Hepatic stellate cell (primary cell): ENCODE measurements around the gene FAM111A.
A peak's percentile ranks its signal among the peaks of the same experiment; 100 is the strongest.

Experiments used
- DNase-seq: peaks from one replicate; pipeline ENCODE4 v3.0.0; 2011; ENCODE audit warnings: low spot score

The FAM111A gene

GRCh38 chr11:59141673-59142460, 789 bp upstream of the FAM111A start:
- peak; percentile 63 for DNase-seq

- no peak for DNase-seq
Observed at GRCh38 chr11:59144096-59144495, 1.4 kb downstream of the FAM111A start.

DNA sequence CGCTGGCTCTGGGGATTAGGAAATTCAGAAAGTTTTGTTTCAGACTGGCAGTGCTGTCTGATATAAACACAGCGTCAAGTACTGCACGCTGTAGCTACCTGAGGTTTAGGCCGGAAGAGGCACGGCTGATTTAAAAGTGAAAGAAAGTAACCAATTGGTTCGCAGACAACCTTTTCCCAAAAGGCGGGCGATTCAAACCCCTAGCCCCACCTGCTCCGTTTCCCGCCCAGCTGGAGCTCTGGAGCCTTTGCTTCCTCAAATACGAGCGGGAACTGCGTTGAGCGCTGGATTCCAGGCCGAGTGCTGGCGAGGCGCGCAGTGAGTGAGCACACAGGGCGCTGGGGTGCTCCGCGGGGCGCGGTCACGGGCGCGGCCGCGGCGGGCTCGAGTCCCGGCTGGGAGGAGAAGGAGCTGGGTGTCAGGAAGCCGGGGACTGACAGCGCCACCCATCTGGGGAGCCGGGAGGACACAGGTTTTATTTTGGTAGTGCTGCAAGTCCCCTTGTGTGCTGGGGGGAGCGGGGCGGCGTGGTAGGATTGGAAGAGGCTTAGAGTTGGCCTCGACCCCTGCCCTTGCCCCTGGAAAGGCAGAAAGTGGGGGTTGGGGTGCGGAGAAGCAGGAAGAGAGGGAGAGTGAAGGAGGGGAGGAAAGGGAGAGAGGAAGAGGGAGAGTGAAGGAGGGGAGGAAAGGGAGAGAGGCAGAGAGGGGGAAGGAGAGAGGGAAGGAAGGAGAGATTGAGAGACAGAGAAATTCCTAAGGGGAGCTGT, 2.1 kb downstream of the FAM111A start:
- peak; percentile 84 for DNase-seq

DNA sequence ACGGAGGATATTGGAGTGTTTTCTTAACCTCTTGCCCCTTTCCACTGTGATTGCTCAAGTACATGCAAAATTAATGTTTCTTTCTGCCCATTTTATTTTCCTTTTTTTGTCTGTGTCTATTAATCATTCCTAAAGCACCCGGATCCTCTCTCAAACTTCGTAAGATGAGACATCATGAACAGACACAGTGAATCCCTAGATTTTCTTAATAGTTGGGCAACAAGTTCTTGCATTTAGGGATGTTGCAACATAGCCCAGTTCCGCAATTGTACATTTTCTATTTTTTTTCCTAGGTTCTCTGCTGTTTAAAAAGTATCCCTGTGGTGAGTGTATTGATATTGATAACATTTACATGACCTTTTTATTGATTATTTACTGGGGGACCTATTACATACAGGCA, 2.9 kb downstream of the FAM111A start:
- DNase-seq: peak; percentile 29

- DNase-seq: no peak
Observed at GRCh38 chr11:59151761-59152160, 9.1 kb downstream of the FAM111A start.

- no peak for DNase-seq
Observed at GRCh38 chr11:59152312-59152951, 9.8 kb downstream of the FAM111A start.

GRCh38 chr11:59154610-59155009, 12.0 kb downstream of the FAM111A start:
- no peak for DNase-seq

GRCh38 chr11:59157433-59157832, 14.8 kb downstream of the FAM111A start:
- no peak for DNase-seq

DNA sequence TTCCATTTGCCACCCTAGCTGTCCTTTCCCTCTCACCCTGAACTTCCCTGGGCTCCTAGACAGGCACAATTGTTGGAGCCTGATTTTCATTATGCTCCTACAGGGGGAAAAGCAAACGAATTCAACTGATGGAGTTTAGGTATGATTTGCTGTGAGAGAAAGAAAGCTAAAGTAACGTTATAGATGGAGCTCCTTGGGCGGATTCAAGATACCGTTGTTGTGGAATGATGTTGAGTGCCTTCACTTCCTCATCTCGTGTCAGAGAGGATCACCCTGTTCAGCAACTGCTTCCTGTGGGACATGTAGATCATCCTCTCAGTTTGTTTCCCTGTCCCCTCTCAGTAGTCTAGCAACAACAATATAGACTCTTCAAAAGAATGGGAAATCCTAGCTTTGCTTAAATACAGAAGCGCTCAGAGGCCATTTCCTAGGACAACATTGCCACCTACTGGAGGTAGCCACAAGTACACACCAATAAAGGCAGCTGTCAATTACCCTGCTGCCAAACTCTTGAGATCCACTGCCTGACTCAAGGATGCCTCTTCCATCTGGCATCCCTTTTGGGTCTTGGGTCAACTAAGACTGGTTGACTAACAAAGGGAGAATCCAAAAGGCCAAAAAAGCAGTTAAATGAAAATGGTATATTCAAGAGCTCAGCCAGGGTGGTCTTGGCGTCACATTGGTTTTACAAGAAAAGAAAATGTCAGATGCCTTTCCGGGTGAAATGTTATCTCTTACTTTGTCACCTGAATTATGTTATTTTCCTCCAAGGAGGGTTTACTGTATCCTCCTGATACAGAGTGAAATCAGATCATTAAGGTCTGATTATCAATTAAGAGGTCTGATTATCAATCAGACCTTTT, 15.8 kb downstream of the FAM111A start:
- peak; percentile 56 for DNase-seq

DNA sequence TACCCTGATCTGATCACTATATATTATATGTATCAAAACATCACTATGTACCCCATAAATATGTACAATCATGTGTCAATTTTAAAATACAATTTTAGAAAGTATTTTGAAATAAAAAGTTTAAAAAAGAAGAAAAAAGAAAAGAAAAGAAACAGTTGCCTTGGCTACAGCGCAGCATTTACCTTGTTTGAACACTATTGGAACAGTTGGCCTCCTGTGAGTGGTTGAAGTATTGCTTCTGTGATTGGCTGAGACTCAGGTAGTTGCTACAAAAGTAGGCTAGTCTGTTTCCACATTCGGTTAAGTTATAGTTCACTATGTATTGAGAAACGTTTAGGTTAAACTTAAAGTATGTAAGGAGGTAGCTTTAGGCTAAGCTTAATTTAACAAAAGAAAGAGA, 21.4 kb downstream of the FAM111A start:
- DNase-seq: no peak

DNA sequence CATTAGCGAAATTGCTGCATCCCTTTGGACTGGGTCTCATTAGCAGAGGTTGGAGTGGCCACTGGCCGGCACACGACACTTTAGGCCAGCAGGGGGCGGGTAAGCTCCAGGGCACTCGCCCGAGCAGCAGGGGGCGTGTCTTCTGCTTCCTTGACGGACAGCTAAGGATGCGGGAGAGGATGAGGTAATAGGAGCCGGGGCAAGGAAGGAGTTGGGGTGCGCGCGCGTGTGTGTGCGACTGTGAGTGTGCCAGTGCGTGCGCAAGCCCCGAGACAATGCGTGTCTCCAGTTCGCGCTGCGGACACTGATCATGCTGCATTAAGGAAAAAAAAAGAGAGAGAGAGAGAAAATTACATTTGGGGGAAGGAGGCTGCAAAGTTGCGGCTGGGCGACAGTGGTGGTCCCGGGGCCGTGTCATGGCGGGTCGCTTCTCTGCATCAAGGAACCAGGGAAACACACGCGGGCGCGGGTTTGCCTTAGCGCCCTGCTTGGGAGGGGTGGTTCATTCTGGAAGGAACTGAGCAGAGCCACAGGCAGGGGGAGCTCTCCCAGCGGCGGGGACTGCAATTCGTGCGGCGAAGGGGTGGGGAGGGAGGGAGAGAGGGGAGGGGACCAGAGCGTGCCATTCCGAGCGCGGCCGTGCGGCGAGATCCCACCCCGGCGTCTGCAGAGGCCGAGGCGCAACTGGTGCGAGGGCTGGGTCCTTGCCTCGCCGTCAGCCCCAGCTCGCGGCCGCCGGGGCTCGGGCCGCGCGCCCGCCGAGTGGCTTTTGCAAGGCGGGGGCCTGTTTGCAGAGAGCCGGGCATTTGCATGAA, 29.1 kb downstream of the FAM111A start, which contains the start of gene DTX4:
Gene DTX4 (plus strand): TSS at position 625 of the 815 bp plus-strand sequence. CDS start 464 bp downstream, outside the sequence.
- DNase-seq: peak; percentile 87

- DNase-seq: no peak
Observed at GRCh38 chr11:59172345-59173079, 29.9 kb downstream of the FAM111A start.

GRCh38 chr11:59173080-59173963, 30.7 kb downstream of the FAM111A start:
- peak; percentile 40 for DNase-seq

- no peak for DNase-seq
Observed at GRCh38 chr11:59173964-59174663, 31.5 kb downstream of the FAM111A start.

DNA sequence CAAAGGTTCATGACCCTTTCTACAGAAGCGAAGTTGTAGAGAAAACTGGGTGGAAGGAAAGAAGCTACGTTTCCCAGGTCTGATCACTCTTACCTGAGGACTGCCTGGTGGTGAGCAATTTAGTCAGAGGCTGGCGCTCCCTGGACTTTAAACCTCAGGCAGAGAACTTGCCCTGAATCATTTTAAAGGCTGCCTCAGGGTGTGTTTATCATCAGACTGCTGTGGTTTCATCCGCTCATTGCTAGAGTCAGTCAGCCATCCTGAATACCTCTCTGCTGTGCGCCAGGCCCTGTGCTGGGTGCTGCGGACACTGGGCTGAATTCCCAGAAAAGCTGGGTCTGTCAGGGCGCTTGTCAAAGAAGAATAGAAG, 32.0 kb downstream of the FAM111A start:
- no peak for DNase-seq

DNA sequence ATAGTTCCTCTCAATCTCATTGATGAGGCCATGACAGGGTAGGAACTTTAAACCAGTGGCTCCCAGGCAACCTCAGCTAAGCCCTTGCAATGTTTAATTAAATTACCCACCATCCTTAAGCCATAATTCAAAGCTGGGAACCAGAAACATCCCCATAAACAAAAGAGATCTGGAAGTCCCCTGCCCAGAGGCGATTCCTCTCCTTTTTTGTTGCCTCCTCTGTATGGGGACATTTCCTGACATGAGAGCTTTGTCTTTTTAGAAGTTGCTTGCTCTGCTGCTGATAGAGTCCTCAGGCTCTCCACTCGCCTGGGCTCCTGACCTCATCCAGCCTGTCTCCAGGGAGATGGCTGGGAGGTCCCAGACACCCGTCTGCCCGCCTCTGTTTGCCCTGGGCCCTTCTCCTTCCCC, 32.4 kb downstream of the FAM111A start:
- DNase-seq: no peak

- no peak for DNase-seq
Observed at GRCh38 chr11:59176330-59176729, 33.7 kb downstream of the FAM111A start.

DNA sequence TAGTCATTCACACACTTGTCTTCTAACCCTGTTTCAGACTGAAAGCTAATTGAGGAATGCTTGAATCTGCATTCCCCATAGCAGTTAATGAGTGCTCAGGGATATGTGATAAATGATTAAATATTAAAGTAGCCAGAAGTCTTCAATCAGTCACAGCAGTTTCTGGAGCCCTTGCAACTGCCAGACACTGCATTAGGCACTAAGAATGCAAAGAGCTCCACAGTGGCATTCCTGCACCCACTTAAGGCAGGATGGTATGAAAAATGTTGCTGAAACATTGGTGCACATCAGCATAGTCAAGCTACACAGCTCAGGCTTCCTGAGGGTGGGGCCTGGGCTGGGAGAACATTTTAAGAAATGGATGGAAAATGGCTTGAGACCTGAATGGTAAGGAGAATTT, 35.7 kb downstream of the FAM111A start:
- no peak for DNase-seq

- DNase-seq: no peak
Observed at GRCh38 chr11:59179121-59179520, 36.5 kb downstream of the FAM111A start.
